Heart left ventricle (tissue), 16 donors: ENCODE measurements around the gene DPYSL3. TPM values are rescaled to one million over a fixed set of nuclear protein-coding genes. Genes with fewer than 3 reads are reported as not detected.

Experiments
- ATAC-seq, 4 donors: fragments of 200-7000 bp; cut with Tn5 transposase; one replicate each; pipeline ENCODE4 v1.9.1; 2020 to 2022; ENCODE audit warnings: moderate library complexity in 4 of 4, mild to moderate bottlenecking in 3 of 4, moderate number of reproducible peaks in 1 of 4
- DNase-seq, 5 donors: peaks; one replicate each; pipeline ENCODE4 v3.0.0-alpha.2; 2020
- H3K27ac ChIP-seq, 12 donors: fragments of 200-600 bp; sonication (generic) in 4 of 12; one replicate each; pipeline versions ENCODE4 v1.5.0 to v1.8.0; 2016 to 2022; ENCODE audit warnings: mild to moderate bottlenecking in 2 of 12
- H3K27me3 ChIP-seq, 9 donors: fragments of 200-600 bp; sonication (generic) in 2 of 9; one replicate each; pipeline versions ENCODE4 v1.5.1 to v1.8.0; 2016 to 2022; ENCODE audit warnings: mild to moderate bottlenecking in 3 of 9
- H3K36me3 ChIP-seq, 9 donors: fragments of 200-600 bp; sonication (generic) in 2 of 9; one replicate each; pipeline versions ENCODE4 v1.5.0 to v1.8.0; 2018 to 2022; ENCODE audit warnings: mild to moderate bottlenecking in 2 of 9
- H3K4me1 ChIP-seq, 12 donors: fragments of 200-600 bp; sonication (generic) in 4 of 12; one replicate each; pipeline versions ENCODE4 v1.5.0 to v1.8.0; 2016 to 2022; ENCODE audit warnings: mild to moderate bottlenecking in 3 of 12
- H3K4me3 ChIP-seq, 12 donors: fragments of 200-600 bp; sonication (generic) in 4 of 12; one replicate each; pipeline versions ENCODE4 v1.5.0 to v1.8.0; 2017 to 2022; ENCODE audit warnings: mild to moderate bottlenecking in 9 of 12, moderate library complexity in 4 of 12
- H3K9me3 ChIP-seq, 12 donors: fragments of 200-600 bp; sonication (generic) in 4 of 12; one replicate each; pipeline versions ENCODE4 v1.5.0 to v1.8.0; 2016 to 2022; ENCODE audit warnings: mild to moderate bottlenecking in 1 of 12
- POLR2A ChIP-seq, 2 donors: fragments of 450-650 bp; IDR thresholded peaks; one replicate each; pipeline ENCODE4 v1.6.1; 2017; ENCODE audit warnings: antibody characterized with exemption in 2 of 2, mild to moderate bottlenecking in 2 of 2, moderate library complexity in 2 of 2
- WGBS, 4 donors: extraction: QIAGEN DNeasy Blood & Tissue Kit in 2 of 4; methylation state at CpG; one replicate each; pipeline versions ENCODE4 v1.1.5 to v1.1.7; 2013 to 2018; 5-methylcytosine and 5-hydroxymethylcytosine counted together
- intact Hi-C, 10 donors: fragments of 100-400 bp; cut with DNase I; formaldehyde crosslinking; loops; one replicate each; pipeline versions ENCODE4 v1.11.1 to v1.14.2; 2022
- polyA plus RNA-seq, 2 donors: library from polyadenylated mRNA; stranded (reverse); fragments of 200-250 nt; gene quantifications; one replicate each; pipeline ENCODE4 v1.2.3, GENCODE V29; 2013
- total RNA-seq, 9 donors: library from RNA; depleted of rRNA in 2 of 9; stranded (reverse); fragments of >200 nt in 2 of 9; fragmentation: NEBNext Ultra II Directional in 3 of 9; extraction: Animal tissue kit (Norgen Biotek cat#: 25700) in 3 of 9; gene quantifications; one replicate each; pipeline versions ENCODE4 v1.1.0 to v1.2.4, GENCODE V29; 2016 to 2023
- TF ChIP-seq, protein P1 (sequence below), 12 donors: fragments of 200-600 bp; sonication (generic) in 4 of 12; IDR thresholded peaks; one replicate each; pipeline versions ENCODE4 v1.5.0 to v1.8.0; 2018 to 2022; ENCODE audit warnings: antibody characterized with exemption in 12 of 12, mild to moderate bottlenecking in 5 of 12
- donor health status: ischemic (EF 13 %, LVEDD 7.1; RV severe dilation, severe dysfunction).
- donor health status: healthy with polysubstance abuse.
- donor health status: DM: no; HTN: yes; CAD: no.
- donor health status: DM: no; HTN: no; CAD: no.
- donor health status: ischemic (EF 25% LVEDD 6.9; RV normal size, moderate dysfunction).
- donor health status: ischemic (EF 25% LVEDD 5.7; RV mildly dilated, moderate dysfunction).
- donor health status: healthy.
- donor health status: DM: yes; HTN: yes; CAD: no.
- donor health status: ischemic (EF 35%, LVEDD 5.7; RV mildly dilated, moderate dysfunction).
- donor health status: nonischemic (EF 11% LVEDD 7.7; RV severe dilation, severe dysfunction).
- donor health status: DM: yes; HTN: yes; CAD: no.
- donor health status: PGD.
- donor health status: ischemic (EF 29% LVEDD 5.4; RV normal size, mild dysfunction).
- donor health status: nonischemic (EF 23%, LVEDD 6.1; RV moderate dilation, normal function).

The DPYSL3 gene
- total and polyA plus RNA-seq, 11 donors, result 7.9 to 54.7 (median 20.6) TPM

DNA sequence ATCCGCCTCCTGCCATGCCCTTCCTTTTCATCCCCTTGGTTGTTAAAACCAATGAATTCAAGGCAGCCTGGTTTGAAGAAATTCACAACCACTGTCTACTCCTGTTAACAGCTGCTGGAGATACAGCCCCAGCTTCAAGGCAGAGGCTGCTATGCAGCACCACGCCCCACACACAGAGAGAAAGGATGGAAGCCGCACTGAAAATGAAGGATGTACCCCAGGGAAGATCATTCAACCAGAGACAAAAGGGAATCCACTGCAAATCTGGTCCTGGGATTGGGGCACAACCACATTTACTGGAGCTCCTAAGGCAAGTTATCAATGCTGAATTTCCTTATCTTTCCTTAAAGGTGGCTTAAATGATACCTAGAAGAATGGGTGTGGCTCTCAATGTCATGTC, 58.7 kb downstream of the DPYSL3 start:
- TF ChIP-seq, protein P1, sequence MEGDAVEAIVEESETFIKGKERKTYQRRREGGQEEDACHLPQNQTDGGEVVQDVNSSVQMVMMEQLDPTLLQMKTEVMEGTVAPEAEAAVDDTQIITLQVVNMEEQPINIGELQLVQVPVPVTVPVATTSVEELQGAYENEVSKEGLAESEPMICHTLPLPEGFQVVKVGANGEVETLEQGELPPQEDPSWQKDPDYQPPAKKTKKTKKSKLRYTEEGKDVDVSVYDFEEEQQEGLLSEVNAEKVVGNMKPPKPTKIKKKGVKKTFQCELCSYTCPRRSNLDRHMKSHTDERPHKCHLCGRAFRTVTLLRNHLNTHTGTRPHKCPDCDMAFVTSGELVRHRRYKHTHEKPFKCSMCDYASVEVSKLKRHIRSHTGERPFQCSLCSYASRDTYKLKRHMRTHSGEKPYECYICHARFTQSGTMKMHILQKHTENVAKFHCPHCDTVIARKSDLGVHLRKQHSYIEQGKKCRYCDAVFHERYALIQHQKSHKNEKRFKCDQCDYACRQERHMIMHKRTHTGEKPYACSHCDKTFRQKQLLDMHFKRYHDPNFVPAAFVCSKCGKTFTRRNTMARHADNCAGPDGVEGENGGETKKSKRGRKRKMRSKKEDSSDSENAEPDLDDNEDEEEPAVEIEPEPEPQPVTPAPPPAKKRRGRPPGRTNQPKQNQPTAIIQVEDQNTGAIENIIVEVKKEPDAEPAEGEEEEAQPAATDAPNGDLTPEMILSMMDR (IDR thresholded peaks at IDR 0.05), result no peak
- no peak for TF ChIP-seq POLR2A (IDR thresholded peaks at IDR 0.05)
- no peak for ATAC-seq
- peak overlapping the region in 2 of 12 donors; percentile 26 to 89 for H3K27ac ChIP-seq
- H3K9me3 ChIP-seq, result no peaks in the 10 kb centered on the region
- H3K27me3 ChIP-seq, result peaks cover 0 to 9% (median 0%) of the 10 kb centered on the region in 9 donors
- 61 to 85% (median 79%) methylated on average over 3 of the region's 3 CpGs for WGBS, 4 donors
- no peaks in the 10 kb centered on the region for H3K36me3 ChIP-seq
- peak overlapping the region in 2 of 12 donors; percentile 80 to 89 for H3K4me3 ChIP-seq
- no peak for DNase-seq
- H3K4me1 ChIP-seq, result peaks cover 0 to 61% (median 23%) of the 10 kb centered on the region in 12 donors
- intact Hi-C loops, result loop anchor here in 9 of 10 donors (5.0 to 10.0 kb wide), 6 partner anchors 54 to 226 kb away; partner anchors contain the start of gene DPYSL3 (in 3 of the 9)

DNA sequence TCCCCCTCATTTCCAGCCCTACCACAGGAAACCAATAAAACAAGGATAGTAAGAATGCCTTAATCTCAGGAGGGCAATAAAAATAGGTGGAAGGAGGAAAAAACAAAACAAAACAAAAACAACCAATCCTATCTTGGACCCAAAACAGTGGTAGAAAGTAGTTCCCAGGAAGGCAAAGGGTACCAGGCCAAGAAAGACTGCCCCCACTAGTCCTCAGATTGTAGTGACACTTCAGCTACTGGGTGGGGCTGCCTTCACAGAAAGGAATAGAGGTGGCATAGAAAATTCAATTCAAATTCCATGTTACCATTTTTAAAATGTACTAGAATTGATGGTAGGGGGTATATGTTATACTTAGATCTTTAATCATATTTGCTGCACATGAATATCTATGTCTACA, 59.3 kb downstream of the DPYSL3 start:
- peaks cover 0 to 9% (median 0%) of the 10 kb centered on the region in 9 donors for H3K27me3 ChIP-seq
- no peaks in the 10 kb centered on the region for H3K36me3 ChIP-seq
- H3K4me1 ChIP-seq, result peaks cover 0 to 61% (median 21%) of the 10 kb centered on the region in 12 donors
- no peak for DNase-seq
- TF ChIP-seq POLR2A (IDR thresholded peaks at IDR 0.05), result no peak
- TF ChIP-seq, protein P1 (IDR thresholded peaks at IDR 0.05), result no peak
- peak overlapping the region in 1 of 12 donors; percentile 89 for H3K27ac ChIP-seq
- intact Hi-C loops, result loop anchor here in 9 of 10 donors (5.0 to 10.0 kb wide), 6 partner anchors 54 to 226 kb away; partner anchors contain the start of gene DPYSL3 (in 3 of the 9)
- H3K4me3 ChIP-seq, result no peak overlapping the region
- no peak for ATAC-seq
- no peaks in the 10 kb centered on the region for H3K9me3 ChIP-seq

DNA sequence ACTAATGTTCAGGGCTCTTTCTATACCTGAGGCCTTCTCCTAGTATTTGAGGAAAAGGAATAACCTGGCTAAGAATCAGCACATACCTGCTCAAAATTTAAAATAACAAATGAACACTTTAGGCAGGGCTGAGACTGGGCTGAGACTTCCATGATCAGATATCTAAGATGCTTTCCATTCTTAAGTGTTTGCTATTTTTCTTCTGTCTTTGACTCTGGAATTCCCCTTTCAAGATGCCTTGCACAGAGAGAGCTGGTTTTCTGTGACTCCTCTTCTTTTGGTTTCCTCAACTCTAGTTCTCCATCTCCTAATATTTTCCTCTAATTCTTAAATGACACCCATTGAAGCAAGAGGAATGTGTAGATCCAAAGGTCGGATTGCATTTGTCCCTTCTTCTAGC, 61.1 kb downstream of the DPYSL3 start:
- H3K36me3 ChIP-seq, result no peaks in the 10 kb centered on the region
- no peak for ATAC-seq
- no peak for DNase-seq
- H3K9me3 ChIP-seq, result no peaks in the 10 kb centered on the region
- intact Hi-C loops, result loop anchor here in 2 of 10 donors (5.0 to 10.0 kb wide), 2 partner anchors 41 to 224 kb away; no protein-coding TSS in a partner anchor
- TF ChIP-seq, protein P1 (IDR thresholded peaks at IDR 0.05), result no peak
- no peak for TF ChIP-seq POLR2A (IDR thresholded peaks at IDR 0.05)
- WGBS, 4 donors, result 80 to 93% (median 83%) methylated on average over 1 of the region's 1 CpG
- peaks cover 0 to 65% (median 13%) of the 10 kb centered on the region in 12 donors for H3K4me1 ChIP-seq
- H3K4me3 ChIP-seq, result no peak overlapping the region
- H3K27me3 ChIP-seq, result peaks cover 0 to 9% (median 0%) of the 10 kb centered on the region in 9 donors
- H3K27ac ChIP-seq, result peak overlapping the region in 1 of 12 donors; percentile 89

DNA sequence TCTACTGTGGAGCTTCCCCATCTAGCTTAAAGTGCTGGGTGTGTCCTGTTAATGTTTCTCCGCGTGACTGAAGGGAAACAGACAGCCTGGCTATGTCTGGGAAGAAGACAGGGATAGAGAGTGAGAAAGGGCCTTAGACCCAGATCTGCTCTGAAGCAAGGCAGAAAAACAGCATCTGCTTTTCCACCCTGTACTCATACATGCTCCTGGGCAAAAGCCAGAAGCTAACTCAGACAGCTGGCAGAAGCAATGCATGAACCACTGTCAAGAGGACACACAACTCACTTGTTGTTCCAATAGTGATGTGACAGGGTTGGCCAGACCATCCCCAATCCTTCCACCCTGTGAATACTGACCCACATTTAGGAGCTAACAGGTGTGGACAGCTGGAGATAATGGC, 63.3 kb downstream of the DPYSL3 start:
- no peak overlapping the region for H3K4me3 ChIP-seq
- 38 to 55% (median 47%) methylated on average over 2 of the region's 2 CpGs for WGBS, 4 donors
- H3K36me3 ChIP-seq, result no peaks in the 10 kb centered on the region
- H3K4me1 ChIP-seq, result peaks cover 0 to 63% (median 7%) of the 10 kb centered on the region in 12 donors
- peak in 3 of 5 donors; percentile 23 to 60 (median 53) for DNase-seq
- peaks cover 0 to 1% (median 0%) of the 10 kb centered on the region in 9 donors for H3K27me3 ChIP-seq
- H3K9me3 ChIP-seq, result no peaks in the 10 kb centered on the region
- intact Hi-C loops, result loop anchor here in 2 of 10 donors (5.0 to 10.0 kb wide), 2 partner anchors 39 to 222 kb away; no protein-coding TSS in a partner anchor
- peak overlapping the region in 10 of 12 donors; percentile 3 to 89 (median 56) for H3K27ac ChIP-seq
- no peak for TF ChIP-seq POLR2A (IDR thresholded peaks at IDR 0.05)
- TF ChIP-seq, protein P1 (IDR thresholded peaks at IDR 0.05), result no peak
- ATAC-seq, result peak; percentile 78 to 91 (median 90)
